ENCODE data around the gene ADAMTS17.

The ADAMTS17 gene

GRCh38 chr15:100221471-100222348 lies 120.1 kb downstream of the ADAMTS17 start:
- no peak for DNase-seq (ENCODE audit: low spot score)

- DNase-seq (ENCODE audit: low spot score): no peak
Observed at GRCh38 chr15:100220058-100220768, 121.6 kb downstream of the ADAMTS17 start.

GRCh38 chr15:100218434-100218833 lies 123.3 kb downstream of the ADAMTS17 start:
- no peak for DNase-seq (ENCODE audit: low spot score)

GRCh38 chr15:100216182-100216581 lies 125.6 kb downstream of the ADAMTS17 start:
- no peak for DNase-seq (ENCODE audit: low spot score)

- no peak for DNase-seq (ENCODE audit: low spot score)
Observed at GRCh38 chr15:100215843-100216169, 126.0 kb downstream of the ADAMTS17 start.

- DNase-seq (ENCODE audit: low spot score): no peak
Observed at GRCh38 chr15:100215031-100215842, 126.5 kb downstream of the ADAMTS17 start.

GRCh38 chr15:100211855-100212850 lies 129.6 kb downstream of the ADAMTS17 start:
- DNase-seq (ENCODE audit: low spot score): no peak

GRCh38 chr15:100210338-100210737 lies 131.4 kb downstream of the ADAMTS17 start:
- no peak for DNase-seq (ENCODE audit: low spot score)

GRCh38 chr15:100208921-100209603 lies 132.7 kb downstream of the ADAMTS17 start:
- no peak for DNase-seq (ENCODE audit: low spot score)

- no peak for DNase-seq (ENCODE audit: low spot score)
Observed at GRCh38 chr15:100207053-100207452, 134.7 kb downstream of the ADAMTS17 start.

- DNase-seq (ENCODE audit: low spot score): no peak
Observed at GRCh38 chr15:100206643-100207042, 135.1 kb downstream of the ADAMTS17 start.

- DNase-seq (ENCODE audit: low spot score): no peak
Observed at GRCh38 chr15:100205549-100206295, 136.1 kb downstream of the ADAMTS17 start.

GRCh38 chr15:100204771-100205170 lies 137.0 kb downstream of the ADAMTS17 start:
- DNase-seq (ENCODE audit: low spot score): no peak

GRCh38 chr15:100204211-100204610 lies 137.6 kb downstream of the ADAMTS17 start:
- no peak for DNase-seq (ENCODE audit: low spot score)

GRCh38 chr15:100202309-100202960 lies 139.3 kb downstream of the ADAMTS17 start:
- no peak for DNase-seq (ENCODE audit: low spot score)

- no peak for DNase-seq (ENCODE audit: low spot score)
Observed at GRCh38 chr15:100201376-100202280, 140.1 kb downstream of the ADAMTS17 start.

- no peak for DNase-seq (ENCODE audit: low spot score)
Observed at GRCh38 chr15:100200287-100200880, 141.4 kb downstream of the ADAMTS17 start.

- no peak for DNase-seq (ENCODE audit: low spot score)
Observed at GRCh38 chr15:100199711-100200286, 142.0 kb downstream of the ADAMTS17 start.

Measured in AG08395 (cell line).